Omental fat pad (tissue), 4 donors: ENCODE measurements around the gene ZNRF2. TPM values are rescaled to one million over a fixed set of nuclear protein-coding genes. Genes with fewer than 3 reads are reported as not detected.

Source experiments
- ATAC-seq: fragments of 150-250 bp; one replicate; pipeline ENCODE4 v1.9.1; 2016; ENCODE audit warnings: mild to moderate bottlenecking, moderate library complexity; ENCODE audit not compliant: low FRiP score
- DNase-seq: peaks from one replicate; pipeline ENCODE4 v3.0.0-alpha.2; 2019; ENCODE audit warnings: low spot score
- CTCF ChIP-seq, 3 donors: fragments of 450-650 bp; IDR thresholded peaks; one replicate each; pipeline ENCODE4 v1.5.1; 2016 to 2017; ENCODE audit warnings: antibody characterized with exemption in 3 of 3, mild to moderate bottlenecking in 3 of 3, moderate library complexity in 2 of 3
- total RNA-seq, 4 donors: library from RNA; depleted of rRNA; stranded (reverse); fragments of >200 nt; gene quantifications; one replicate each; pipeline ENCODE4 v1.1.0, GENCODE V29; 2016

Gene ZNRF2
- total RNA-seq, 4 donors from 2014 or later, result 14.9 to 23.3 (median 18.6) TPM

DNA sequence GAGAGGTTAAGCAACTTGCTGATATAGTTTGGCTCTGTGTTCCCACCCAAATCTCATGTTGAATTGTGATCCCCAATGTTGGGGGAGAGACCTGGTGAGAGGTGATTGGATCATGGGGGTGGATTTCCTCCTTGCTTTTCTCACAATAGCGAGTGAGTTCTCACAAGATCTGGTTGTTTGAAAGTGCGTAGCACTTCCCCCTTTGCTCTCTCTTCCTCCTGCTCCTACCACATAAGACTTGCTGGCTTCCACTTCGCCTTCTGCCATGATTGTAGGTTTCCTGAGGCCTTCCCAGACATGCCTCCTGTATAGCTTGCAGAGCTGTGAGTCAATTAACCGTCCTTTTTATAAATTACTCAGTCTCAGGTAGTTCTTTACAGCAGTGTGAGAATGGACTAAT, 13.5 kb upstream of the ZNRF2 start:
- no peak for TF ChIP-seq CTCF (IDR thresholded peaks at IDR 0.05)
- ATAC-seq (no peak), DNase-seq (no peak)

- no peak for TF ChIP-seq CTCF (IDR thresholded peaks at IDR 0.05)
- DNase-seq, result no peak
- no peak for ATAC-seq
Measured at GRCh38 chr7:30272126-30272525, 12.3 kb upstream of the ZNRF2 start.

GRCh38 chr7:30273552-30273951, 10.8 kb upstream of the ZNRF2 start:
- ATAC-seq (no peak), DNase-seq (no peak)
- TF ChIP-seq CTCF (IDR thresholded peaks at IDR 0.05), result no peak

GRCh38 chr7:30274641-30275040, 9.8 kb upstream of the ZNRF2 start:
- TF ChIP-seq CTCF (IDR thresholded peaks at IDR 0.05), result no peak
- ATAC-seq (no peak), DNase-seq (no peak)

DNA sequence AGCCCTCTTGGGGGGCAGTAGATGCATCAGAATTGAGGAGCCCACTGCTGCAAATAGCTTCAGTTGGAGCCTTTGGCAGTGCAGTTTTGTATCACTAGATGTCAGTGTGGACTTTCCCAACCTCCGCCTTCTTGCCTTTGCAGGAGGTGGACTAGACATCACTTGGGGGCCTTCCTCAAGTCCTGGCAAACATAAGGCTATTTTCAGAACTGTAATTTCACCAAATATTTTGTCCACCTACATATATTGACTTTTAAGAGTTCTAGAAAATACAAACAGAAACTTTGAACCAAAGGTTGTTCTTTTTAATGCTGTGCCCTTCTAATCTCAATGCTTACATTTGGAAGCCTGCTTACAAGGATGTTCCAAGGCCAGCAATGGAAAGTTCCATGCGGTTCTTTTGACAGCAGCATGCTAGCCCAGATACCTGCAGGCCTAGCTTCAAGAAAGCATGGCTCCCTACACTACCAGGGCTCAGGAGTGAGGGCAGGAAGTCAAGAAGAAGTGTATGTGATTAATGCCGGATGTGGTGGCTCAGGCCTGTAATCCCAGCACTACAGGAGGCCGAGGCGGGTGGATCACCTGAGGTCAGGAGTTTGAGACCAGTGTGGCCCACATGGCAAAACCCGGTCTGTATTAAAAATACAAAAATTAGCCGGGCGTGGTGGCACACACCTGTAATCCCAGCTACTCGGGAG, 8.0 kb upstream of the ZNRF2 start:
- TF ChIP-seq CTCF (IDR thresholded peaks at IDR 0.05), result no peak
- ATAC-seq, result no peak
- DNase-seq, result no peak

- ATAC-seq (no peak), DNase-seq (no peak)
- no peak for TF ChIP-seq CTCF (IDR thresholded peaks at IDR 0.05)
Measured at GRCh38 chr7:30278376-30278775, 6.0 kb upstream of the ZNRF2 start.

- TF ChIP-seq CTCF (IDR thresholded peaks at IDR 0.05), result no peak
- ATAC-seq (no peak), DNase-seq (no peak)
Measured at GRCh38 chr7:30278849-30279652, 5.3 kb upstream of the ZNRF2 start.
